NCI-H2107 treated with DMSO at 0.1 percent for 48 hours (cell line): Measurements from ENCODE around the gene CD300LG.

ENCODE experiments used
- DNase-seq: peaks from one replicate; lab custom pipeline; 2025; ENCODE audit not compliant: unreplicated experiment; lab: John Stamatoyannopoulos, UW

Gene CD300LG

GRCh38 chr17:43905400-43905984, 58.5 kb downstream of the CD300LG start:
- DNase-seq: no peak

- DNase-seq: no peak
Measured at GRCh38 chr17:43905985-43906852, 59.2 kb downstream of the CD300LG start.

GRCh38 chr17:43906951-43907424, 60.0 kb downstream of the CD300LG start:
- DNase-seq: no peak

- DNase-seq: no peak
Measured at GRCh38 chr17:43907425-43907981, 60.5 kb downstream of the CD300LG start, which contains the start of gene MPP2. Gene MPP2, minus strand, starts transcription at chr17:43907536. Its CDS starts 3,076 bp downstream, at chr17:43904460.

- no peak for DNase-seq
Measured at GRCh38 chr17:43907998-43908721, 61.2 kb downstream of the CD300LG start.

GRCh38 chr17:43909537-43910231, 62.7 kb downstream of the CD300LG start:
- DNase-seq: no peak

- DNase-seq: no peak
Measured at GRCh38 chr17:43911904-43912303, 64.9 kb downstream of the CD300LG start.

GRCh38 chr17:43912635-43913304, 65.8 kb downstream of the CD300LG start:
- DNase-seq: no peak
